ENCODE measurements around the gene KIZ.

DNA sequence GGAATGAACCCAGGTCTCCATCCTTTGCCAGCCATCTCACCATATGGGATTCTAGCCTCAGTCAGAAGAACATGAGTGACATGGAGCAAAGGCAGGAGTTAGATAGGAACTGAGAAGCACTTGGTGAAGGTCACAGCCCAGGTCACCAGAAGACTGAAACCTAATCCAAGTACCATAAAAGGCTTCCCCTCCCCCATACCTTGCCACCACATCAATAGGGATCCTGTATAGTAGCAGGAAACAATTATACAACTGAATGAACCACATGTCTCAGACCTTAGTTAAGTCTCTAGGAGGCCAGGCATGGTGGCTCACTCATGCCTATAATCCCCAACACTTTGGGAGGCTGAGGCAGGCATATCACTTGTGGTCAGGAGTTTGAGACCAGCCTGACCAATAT lies 49.6 kb downstream of the KIZ start:
- TF ChIP-seq, protein P1, sequence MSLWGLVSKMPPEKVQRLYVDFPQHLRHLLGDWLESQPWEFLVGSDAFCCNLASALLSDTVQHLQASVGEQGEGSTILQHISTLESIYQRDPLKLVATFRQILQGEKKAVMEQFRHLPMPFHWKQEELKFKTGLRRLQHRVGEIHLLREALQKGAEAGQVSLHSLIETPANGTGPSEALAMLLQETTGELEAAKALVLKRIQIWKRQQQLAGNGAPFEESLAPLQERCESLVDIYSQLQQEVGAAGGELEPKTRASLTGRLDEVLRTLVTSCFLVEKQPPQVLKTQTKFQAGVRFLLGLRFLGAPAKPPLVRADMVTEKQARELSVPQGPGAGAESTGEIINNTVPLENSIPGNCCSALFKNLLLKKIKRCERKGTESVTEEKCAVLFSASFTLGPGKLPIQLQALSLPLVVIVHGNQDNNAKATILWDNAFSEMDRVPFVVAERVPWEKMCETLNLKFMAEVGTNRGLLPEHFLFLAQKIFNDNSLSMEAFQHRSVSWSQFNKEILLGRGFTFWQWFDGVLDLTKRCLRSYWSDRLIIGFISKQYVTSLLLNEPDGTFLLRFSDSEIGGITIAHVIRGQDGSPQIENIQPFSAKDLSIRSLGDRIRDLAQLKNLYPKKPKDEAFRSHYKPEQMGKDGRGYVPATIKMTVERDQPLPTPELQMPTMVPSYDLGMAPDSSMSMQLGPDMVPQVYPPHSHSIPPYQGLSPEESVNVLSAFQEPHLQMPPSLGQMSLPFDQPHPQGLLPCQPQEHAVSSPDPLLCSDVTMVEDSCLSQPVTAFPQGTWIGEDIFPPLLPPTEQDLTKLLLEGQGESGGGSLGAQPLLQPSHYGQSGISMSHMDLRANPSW (CRISPR knock-in tag; conservative IDR thresholded peaks at IDR 0.05; ENCODE audit: low read depth): no peak
- TF ChIP-seq, protein P2, sequence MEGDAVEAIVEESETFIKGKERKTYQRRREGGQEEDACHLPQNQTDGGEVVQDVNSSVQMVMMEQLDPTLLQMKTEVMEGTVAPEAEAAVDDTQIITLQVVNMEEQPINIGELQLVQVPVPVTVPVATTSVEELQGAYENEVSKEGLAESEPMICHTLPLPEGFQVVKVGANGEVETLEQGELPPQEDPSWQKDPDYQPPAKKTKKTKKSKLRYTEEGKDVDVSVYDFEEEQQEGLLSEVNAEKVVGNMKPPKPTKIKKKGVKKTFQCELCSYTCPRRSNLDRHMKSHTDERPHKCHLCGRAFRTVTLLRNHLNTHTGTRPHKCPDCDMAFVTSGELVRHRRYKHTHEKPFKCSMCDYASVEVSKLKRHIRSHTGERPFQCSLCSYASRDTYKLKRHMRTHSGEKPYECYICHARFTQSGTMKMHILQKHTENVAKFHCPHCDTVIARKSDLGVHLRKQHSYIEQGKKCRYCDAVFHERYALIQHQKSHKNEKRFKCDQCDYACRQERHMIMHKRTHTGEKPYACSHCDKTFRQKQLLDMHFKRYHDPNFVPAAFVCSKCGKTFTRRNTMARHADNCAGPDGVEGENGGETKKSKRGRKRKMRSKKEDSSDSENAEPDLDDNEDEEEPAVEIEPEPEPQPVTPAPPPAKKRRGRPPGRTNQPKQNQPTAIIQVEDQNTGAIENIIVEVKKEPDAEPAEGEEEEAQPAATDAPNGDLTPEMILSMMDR (IDR thresholded peaks at IDR 0.05): no peak
- no peak for TF ChIP-seq SMAD4 (CRISPR knock-in tag; IDR thresholded peaks at IDR 0.05)
- TF ChIP-seq, protein P3, sequence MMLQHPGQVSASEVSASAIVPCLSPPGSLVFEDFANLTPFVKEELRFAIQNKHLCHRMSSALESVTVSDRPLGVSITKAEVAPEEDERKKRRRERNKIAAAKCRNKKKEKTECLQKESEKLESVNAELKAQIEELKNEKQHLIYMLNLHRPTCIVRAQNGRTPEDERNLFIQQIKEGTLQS (CRISPR knock-in tag; conservative IDR thresholded peaks at IDR 0.05): no peak
- TF ChIP-seq, protein P4, sequence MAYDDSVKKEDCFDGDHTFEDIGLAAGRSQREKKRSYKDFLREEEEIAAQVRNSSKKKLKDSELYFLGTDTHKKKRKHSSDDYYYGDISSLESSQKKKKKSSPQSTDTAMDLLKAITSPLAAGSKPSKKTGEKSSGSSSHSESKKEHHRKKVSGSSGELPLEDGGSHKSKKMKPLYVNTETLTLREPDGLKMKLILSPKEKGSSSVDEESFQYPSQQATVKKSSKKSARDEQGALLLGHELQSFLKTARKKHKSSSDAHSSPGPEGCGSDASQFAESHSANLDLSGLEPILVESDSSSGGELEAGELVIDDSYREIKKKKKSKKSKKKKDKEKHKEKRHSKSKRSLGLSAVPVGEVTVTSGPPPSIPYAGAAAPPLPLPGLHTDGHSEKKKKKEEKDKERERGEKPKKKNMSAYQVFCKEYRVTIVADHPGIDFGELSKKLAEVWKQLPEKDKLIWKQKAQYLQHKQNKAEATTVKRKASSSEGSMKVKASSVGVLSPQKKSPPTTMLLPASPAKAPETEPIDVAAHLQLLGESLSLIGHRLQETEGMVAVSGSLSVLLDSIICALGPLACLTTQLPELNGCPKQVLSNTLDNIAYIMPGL (CRISPR knock-in tag; IDR thresholded peaks at IDR 0.05): no peak
- TF ChIP-seq, protein P5, sequence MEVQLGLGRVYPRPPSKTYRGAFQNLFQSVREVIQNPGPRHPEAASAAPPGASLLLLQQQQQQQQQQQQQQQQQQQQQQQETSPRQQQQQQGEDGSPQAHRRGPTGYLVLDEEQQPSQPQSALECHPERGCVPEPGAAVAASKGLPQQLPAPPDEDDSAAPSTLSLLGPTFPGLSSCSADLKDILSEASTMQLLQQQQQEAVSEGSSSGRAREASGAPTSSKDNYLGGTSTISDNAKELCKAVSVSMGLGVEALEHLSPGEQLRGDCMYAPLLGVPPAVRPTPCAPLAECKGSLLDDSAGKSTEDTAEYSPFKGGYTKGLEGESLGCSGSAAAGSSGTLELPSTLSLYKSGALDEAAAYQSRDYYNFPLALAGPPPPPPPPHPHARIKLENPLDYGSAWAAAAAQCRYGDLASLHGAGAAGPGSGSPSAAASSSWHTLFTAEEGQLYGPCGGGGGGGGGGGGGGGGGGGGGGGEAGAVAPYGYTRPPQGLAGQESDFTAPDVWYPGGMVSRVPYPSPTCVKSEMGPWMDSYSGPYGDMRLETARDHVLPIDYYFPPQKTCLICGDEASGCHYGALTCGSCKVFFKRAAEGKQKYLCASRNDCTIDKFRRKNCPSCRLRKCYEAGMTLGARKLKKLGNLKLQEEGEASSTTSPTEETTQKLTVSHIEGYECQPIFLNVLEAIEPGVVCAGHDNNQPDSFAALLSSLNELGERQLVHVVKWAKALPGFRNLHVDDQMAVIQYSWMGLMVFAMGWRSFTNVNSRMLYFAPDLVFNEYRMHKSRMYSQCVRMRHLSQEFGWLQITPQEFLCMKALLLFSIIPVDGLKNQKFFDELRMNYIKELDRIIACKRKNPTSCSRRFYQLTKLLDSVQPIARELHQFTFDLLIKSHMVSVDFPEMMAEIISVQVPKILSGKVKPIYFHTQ (CRISPR knock-in tag; IDR thresholded peaks at IDR 0.05): no peak
- no peak for TF ChIP-seq RELA (CRISPR knock-in tag; IDR thresholded peaks at IDR 0.05; ENCODE audit: borderline replicate concordance)
- TF ChIP-seq ZNF232 (CRISPR knock-in tag; IDR thresholded peaks at IDR 0.05): no peak
- TF ChIP-seq, protein P6, sequence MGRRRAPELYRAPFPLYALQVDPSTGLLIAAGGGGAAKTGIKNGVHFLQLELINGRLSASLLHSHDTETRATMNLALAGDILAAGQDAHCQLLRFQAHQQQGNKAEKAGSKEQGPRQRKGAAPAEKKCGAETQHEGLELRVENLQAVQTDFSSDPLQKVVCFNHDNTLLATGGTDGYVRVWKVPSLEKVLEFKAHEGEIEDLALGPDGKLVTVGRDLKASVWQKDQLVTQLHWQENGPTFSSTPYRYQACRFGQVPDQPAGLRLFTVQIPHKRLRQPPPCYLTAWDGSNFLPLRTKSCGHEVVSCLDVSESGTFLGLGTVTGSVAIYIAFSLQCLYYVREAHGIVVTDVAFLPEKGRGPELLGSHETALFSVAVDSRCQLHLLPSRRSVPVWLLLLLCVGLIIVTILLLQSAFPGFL (CRISPR knock-in tag; IDR thresholded peaks at IDR 0.05; ENCODE audit: borderline replicate concordance): no peak
